SW 1271 (cell line): Measurements from ENCODE around the gene C10orf105.

Experiments used
- DNase-seq, 2 experiments: peaks; one replicate each; lab custom pipeline; 2025; lab: John Stamatoyannopoulos, UW

The C10orf105 gene, protein sequence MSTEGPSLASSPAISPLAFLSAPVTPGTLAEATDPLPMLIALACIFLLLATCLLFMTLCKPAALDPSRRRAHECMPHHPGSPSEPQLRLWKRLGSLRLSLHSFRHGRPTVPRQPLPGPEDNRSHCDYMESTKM

DNA sequence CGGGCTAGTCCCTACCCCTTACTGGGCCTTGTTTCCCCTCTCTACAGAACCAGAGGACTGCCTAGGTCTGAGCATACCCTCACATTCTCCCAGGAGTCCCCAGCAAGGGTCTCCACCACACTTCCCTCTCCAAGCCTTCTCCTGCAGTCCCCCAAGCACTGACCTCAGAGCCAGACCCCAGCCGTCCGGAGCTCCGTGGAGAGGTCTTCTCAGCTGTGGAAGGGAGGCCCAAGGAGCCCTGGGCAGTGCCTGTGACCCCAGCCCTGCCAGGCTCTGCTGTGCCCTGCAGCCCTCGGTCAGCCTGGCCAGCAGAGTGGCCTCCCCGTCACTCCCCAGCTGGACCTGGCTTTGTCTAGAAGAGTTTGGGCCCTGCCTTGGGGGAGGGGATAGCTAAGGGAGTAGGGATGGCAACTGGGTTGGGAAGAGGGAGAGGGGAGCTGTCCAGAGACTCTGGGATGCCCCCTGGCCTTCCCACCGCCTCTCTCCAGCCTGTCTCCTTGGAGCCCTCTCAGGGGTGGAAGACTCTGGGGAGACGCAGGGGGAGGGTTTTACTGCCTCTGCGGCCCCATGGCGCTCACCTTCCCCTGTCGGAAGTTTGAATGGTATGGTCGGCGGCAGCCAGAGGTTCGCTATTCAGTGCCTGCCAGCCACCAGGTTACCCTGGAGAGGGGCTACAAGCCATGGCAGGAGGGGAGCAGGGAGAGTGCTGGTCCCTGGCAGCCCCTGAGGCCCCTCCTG lies at the start of gene C10orf105:
TSS of gene C10orf105 (minus strand) at position 315 of the 738 bp plus-strand sequence. CDS start 3,441 bp downstream, outside the sequence.
- no peak for DNase-seq

DNA sequence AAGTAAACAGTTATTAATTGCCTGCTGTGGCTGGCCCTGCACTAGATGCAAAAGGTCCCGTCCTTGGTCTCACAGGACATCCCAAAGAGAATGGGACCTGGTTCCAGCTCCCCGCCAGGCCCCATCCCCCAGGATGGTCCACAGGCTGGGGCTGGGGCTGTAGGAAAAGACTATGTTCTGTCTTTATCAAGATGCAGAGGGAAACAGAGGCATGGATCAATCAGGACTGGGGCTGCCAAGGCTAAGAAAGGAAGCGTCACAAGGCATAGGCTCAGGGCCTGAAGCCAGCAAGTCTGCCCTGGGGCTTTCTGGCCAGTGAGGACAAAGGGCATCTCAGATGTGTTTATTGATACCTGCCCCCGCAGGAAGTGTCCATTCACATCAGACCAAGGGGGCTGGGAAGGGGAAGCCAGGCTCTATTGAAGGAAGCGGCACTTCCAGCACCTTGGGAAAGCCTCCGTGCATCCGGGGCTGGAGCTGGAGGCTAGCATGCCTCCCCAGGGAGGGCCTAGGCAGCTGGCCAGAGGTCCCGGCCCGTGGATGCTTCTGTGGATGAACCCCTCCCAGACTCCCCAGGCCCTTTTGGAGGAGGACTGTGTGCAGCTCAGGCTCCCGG lies 48.0 kb upstream of the C10orf105 start:
- peak in 1 of 2 experiments; percentile 63 for DNase-seq

DNA sequence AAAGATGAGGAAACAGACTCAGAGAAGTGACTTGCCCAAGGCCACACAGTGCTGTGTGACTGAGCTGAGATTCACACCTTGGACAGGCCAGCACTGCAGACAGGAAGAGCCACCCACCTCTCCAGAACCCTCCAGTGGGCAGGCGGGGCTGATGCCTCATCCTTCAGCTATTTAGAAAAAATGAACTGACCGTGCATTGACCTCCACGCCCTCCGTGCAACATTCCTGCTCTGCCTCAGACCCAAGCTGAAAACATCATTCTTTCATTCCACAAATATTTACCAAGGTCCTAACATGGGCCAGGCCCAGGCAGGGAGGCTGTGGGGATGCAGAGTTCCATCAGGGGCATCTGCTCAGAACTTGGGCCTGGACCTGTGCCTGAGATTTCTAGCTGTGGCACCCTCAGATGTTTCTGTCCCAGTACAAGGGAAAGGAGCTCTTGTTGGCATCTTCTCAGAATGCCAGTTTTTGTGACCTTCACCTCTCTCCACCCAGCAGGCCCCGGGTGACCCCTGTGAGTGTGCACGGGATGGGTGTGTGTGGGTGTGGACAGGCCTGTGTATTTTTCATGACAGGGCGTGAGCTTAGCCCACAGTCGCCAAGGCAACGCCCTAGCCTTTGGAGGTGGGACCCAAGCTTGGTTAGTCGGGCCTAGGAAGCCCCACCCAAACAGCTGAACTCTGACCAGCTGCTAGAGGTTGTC lies 47.3 kb upstream of the C10orf105 start:
- DNase-seq = peak; percentile 72 to 92

DNA sequence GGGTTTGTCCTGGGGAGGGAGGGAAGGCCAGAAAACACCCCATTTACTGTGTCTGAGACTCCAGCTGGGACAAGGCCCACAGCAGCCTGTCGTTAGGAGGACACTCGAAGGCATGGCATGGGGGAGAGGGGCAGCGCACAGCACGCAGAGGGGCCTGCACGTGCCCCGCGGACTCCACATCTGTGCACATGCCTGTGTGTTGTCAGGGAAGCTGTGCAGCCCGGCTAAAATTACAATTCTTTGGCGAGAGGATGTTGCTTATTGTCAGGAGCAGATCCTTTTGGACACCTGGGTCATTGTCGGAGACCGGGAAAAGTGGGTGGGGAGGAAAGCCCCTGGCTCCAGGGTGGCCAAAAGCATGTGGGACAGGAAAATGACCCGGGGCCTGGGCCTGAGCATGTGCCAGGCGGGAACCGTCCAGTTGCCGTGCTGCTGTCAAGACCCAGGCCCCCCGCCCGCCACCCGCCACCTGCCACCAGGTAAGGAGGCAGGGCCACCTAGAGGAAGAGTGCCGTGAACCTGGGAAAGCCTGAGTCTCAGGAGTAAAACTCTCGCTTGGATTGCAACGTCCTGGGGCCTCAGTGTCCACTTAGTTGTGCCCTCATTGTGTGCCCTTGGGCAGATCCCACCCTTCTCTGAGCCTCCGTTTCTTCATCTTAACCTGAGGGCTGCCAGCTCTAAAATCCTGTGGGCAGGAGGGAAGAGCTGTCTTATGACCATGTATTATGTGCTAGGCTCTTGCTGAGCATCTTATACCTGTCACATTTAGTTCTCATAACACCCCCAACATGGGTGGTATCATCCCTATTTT lies 46.5 kb upstream of the C10orf105 start:
- no peak for DNase-seq

DNA sequence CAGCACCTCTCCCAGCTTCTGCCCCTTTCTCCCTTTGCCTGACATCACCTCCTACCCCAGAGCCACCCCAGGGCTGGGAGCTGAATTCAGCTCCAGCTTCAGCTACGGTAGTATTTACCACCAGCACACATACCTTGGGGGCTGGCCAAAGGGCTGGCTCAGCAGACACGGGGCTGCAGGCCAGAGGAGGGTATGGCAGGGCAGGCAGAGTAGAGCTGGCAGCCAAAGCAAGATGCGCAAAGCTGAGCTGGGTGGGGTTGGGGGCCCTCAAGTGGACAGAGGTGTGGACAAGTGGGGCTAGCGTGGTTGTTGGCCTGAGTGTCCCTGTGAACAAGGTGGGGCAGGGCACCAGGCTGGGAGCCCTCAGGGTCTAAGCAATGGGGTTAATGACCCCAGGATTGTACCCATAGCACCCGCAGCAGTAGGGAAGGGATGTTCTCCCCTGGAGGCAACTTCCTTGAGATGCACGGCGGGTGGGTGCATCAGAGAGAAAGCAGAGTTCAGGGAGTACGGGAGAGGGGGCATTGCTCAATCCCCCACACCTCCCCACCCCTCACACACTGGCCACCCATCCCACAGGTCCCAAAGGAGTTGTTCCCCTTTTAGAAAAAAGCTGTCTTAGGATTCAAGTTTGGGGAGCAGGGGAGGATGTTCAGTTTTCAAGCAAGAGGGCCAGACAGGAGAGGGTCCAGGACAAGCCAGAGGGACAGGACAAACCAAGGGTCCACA lies 45.8 kb upstream of the C10orf105 start:
- DNase-seq = no peak

DNA sequence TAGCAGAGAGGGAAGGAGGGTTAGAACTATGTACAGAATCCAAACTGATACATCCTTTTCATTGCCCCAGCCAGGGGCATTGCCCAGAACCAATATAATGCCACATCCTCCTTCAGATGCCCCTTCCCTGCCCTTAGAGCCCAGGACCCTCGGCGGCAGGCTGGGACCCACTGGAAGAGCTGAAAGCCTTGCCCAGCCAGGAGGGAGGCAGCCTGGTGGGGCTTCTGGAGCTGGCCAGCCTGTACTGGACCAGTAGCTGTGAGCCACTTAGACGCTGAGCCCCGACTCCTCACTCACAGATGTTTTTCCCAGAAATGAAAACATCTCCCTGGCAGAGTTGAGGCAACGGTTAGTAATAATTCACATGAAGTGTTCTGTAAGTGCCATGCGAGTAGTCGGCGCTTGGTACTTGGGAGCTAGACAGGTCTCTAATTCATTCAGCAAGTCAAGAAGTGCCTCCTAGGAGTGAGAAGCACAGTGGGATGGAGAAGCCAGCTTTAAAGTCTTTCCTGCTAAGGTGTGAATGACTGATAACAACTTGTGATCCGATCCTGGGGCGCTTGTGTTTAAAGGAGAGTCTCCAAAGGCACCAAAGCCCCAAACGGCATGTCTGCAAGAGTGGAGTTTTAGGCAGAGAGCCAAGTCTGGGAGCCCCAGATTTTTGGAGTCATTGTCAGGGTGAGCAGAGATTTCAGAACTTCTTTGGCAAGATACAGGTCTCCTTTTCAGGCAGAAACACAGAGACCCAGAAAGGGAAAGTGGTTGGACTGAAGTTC lies 44.0 kb upstream of the C10orf105 start:
- DNase-seq = no peak

DNA sequence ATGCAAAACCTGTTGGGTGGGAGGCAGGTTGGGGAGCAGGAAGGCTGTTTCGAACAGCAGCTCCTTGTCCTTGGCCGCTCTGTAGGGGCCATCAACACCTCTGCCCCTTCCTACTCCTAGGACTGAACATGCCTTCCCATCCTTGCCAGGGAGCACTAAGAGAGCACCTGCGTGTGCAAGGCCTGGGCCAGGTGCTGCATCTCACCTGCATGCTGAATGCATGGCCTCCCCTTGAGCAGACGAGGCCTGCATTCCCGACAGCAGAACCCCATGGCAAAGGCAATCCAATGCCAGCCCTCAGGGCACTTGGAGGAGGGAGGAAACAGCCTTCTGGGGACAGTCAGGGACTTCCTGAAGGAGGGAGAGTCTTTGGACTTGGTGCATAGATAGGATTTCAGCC lies 42.7 kb upstream of the C10orf105 start:
- no peak for DNase-seq

DNA sequence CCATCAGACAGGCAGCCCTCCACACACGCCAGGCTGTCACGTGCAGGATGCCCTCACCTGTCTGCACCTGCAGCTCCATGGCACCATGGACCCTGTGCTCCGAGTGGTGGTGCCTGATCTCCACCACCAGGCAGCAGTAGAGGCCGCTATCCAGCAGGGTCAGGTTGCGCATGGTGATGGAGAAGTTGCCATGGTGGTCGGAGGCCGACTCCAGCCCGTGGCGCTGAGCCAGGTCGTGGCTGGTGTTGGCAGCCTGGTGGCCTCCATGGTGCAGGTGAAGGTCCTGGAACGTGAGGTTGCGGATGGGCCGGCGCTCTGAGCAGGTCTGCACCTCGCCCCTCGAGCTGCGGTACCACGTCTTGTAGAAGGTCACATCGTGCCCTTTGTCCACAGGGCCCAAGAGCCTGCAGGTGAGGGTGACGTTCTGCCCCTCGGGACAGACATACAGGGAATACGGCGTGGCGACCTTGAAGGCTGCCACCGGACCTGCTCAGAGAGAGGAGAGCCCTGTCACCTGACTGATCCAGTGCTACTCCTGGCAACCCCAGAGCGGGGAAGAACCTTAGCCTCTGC lies 42.0 kb upstream of the C10orf105 start:
- DNase-seq = no peak

DNA sequence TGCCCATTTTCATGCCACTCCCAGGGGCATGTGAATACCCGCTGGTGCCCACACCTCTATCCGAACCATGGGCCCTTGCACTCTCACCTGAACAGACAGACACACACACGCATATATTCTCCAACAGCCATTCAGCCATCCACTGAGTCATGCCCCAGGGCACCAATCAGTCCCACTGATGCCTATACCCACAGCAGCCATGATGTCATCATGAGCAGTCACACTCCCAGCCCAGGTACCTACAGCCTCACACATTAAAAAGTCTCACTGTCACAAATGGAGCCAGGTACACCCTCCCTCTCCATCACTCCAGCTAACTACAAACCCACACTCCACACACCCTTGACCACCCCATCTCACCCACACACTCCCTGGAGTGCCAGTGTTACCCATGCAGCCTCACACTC lies 41.5 kb upstream of the C10orf105 start:
- DNase-seq = no peak

DNA sequence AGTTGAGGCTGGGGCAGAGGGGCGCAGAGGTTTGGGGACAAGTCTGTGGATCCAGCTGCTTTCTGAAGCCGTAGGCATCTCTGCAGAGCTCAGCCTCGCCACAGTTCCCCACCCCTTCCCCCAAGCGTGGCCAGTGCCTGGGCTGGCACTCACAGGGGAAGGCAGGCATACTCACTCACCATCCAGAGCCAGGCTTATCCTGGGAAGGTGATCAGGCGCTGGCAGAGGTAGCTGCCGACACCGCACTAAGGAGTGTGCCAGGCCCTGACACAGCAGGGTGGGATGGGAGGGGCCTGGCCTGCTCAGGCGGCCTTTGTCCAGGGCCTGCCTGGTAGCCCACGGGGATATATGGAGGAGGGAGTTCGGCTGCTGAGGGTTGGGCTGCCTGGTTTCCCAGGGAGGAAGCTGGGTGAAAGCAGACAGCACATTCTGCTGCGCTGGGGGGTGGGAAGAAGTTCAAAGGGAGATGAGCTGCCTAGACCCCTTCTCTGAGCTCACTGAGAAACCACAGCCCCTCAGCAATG lies 37.9 kb upstream of the C10orf105 start:
- no peak for DNase-seq

DNA sequence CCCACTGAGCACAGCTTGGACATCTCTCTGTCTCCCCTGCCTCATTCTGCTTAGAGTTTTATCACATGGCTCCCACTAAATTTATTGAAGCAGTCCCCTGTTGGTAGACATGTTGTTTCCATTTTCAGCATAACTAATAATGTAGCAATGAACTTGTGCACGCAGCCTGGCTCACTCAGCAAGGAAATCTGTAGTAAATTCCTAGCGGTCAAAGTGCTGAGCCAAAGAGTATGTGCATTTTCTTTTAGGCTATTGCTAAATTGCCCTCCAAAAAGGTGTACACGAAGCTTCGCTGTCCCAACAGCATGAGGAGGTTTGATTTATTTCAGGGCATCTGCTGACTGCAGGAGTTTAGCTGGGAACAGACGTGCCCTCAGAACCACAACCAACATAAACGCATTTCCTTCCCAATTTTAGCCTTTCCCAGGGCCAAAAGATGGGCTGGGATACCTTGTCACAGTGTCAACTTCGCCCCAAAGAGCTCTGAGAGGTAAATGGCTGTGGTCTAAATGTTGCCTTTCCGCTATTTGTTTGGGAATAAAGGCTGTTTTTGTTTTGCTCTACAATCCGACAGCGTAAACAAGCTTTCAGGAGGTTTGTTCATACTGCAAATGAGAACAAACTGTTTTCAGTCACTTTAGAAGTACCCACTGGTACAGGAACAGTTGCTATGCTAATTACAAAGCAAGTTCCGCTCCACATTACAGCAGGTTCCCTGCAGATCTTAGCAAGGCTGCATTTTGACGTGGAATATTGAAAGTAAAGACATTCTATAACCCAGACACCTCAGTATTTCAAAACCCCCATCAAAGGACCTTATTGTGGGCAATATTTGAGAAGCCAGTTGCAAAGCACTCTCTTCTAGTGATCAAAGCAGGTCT lies 37.0 kb upstream of the C10orf105 start:
- no peak for DNase-seq

DNA sequence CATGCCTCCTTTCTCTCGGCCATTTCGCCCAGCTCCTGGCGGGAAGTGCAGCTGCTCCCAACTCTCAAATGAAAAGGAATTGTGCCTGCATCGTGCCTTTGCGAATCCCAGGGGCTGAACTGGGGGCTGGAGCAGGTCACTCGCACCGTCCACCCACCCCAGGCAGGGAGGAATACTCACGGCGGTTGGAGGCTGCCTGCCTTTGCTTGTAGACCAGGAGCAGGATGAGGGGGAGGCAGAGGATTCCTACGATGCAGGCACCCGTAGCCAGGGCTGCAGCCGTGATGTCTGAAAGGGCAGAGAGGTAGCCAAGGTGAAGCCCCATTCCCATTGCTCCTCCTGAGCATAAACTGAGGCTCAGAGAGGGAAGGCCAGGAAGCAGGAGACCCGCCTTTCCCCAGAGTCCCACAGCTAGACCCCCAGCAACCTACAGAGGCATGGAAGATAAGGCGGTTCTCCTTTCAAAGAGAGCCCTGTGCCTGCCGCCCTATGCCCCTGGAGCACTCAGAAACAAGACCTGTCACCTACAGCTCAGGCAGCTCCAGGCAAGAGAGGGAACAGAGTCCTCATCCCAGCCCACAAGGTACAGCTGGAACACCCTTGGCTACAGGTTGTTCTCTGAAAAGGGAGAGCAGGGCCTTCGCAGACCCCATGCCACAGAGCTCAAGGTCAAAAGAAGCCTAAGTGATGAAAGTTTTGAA lies 35.8 kb upstream of the C10orf105 start:
- no peak for DNase-seq

DNA sequence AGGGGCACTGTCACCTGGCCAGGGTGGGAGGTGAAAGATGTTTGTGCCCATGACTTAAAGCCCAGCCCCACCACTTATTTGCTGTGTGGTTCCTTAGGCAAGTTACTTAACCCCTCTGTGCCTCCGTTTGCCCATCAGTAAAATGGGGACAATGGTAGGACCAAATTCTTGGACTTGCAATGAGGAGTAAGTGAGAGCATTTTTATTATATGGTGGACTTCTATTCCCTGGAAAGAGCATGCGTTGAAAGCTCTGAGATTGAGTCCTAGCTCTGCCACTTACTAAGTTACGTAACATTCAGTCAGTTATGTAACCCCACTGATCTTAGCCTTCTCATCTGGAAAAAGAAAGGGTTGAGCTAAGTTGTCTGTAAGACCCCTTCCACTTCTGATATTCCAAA lies 35.0 kb upstream of the C10orf105 start:
- DNase-seq = no peak

DNA sequence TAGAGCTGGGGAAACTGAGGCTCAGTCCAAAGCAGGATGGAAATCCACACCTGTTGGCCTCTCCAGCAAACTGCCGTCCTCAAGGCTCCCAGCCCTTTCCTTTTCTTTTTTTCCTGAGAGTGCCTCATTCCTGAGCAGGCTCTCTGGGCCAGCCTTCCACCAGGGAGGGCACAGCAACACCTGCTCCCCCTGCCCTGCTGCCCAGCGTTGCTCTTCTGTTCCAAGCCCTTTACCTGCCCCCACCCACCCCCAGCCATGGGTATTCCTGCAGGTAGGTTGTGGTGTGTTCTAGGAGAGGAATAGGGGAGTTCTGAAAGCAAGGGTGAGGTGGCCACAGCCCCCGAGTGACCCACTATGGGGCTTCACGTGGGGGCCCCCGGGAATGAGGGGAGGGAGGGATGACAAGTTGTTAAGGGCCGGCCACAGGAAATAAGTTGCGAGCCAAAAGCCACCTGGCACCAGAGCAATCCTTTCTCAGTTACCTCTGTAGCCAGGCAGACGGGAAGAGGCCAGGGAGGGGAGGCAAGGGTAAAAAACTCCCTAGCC lies 34.5 kb upstream of the C10orf105 start:
- DNase-seq = no peak

DNA sequence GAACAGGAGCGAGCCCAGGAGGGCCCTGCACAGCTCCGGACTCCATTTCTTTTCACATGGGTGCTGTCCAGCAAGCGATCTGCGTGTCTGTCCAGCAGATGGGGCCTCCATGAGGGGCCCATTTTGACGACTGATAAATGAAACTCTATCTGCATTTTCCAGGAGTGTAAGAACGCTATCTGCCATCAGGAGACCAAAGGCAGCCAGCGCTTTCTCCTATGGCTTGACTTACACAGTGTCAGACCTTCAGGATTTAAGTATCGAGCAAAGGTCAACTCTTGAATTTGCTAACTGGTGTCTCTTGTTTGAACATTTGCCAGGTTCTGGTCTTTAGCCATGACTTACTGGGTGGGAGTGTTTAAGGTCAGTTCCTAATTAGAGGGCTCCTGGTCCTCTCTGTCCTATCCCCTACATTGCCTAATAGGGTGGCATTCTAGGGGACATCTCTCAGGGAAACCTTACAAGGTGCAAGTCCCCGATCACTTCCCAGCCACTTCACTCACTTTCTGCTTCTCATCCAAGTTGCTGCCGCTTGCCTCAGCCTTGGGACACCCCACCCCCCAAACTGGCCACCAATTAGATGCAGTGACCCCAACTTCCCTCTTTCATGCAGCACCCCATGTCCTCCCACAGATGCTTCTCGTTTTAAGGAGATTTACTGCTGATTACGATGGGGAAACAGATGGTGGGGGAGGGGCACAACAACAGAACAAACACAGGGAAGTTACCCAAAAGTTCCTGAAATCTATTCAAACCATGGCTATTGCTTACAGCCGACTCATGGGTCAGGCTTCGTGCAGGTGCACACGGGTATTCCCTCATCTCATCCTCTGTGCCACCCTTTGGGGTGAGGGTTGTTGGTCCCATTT lies 33.7 kb upstream of the C10orf105 start:
- no peak for DNase-seq

DNA sequence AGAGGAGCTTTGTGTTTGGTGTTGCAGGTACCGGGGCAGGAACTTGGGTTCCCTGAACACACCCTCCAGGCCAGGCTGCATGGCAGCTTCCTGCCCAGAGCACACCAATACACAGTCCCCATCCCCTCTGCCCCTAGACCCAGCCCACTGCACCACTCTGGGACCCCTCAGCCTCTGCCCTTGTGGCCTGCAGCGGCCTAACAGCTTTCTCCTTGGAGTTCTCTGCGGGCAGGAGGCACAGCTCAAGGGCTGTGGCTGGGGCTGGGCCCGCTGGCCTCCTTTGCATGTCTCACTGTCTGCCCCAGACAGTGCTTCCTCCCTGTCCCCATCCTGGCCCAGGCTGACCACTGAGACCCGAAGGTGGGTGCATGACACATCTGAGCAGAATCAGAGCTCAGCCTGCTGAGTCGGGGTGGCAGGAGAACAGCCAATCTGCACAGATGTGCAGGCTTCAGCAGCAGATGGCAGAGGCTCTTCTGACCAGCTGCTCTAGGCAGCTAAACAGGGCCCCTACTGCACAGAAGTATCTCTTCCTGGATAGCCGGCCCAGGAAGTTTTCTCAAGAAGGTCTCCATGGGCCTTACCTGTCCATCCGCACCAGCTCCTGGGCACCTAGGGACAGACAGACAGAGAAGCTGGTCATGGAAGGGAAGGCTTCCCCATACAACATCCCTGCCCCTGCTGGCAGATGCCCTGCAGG lies 33.0 kb upstream of the C10orf105 start:
- DNase-seq = no peak
